ENCODE results near the gene LEMD1. TPM values are rescaled to one million over a fixed set of nuclear protein-coding genes. Genes with fewer than 3 reads are reported as not detected.

LEMD1 gene
- total and polyA plus RNA-seq, 2 donors = not detected

DNA sequence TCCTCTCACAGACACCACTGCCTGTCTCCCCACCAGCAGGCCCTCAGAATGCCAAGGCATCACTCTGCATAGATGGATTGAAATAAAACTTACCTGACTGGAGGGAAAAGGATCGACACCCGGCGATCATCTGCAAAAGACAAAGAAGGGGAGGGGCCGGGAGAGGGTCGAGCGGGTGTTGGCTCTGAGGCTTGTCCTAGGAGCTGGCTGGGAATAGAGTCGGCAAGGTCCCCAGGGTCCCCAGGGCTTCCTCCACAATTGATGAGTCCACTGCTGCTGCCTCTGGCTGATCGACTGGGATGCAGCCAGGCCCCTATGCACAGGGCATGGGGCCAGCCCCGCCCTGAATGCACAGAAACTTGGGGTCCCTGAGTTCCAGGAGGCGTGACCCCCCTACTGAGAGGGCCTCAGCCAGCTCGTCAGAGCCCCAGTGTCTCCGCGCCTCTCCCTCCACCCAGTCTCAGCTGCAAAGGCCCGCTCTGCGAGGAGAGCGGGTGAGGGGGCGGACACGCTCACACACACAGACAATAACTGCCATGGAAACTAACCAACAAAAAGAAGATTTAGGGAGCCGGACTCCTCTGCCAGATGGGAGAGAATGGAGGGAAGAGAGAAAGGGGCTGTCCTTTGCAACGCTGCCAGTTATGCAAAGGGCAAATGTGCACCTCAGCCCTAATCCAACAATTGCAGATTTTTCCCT lies 65.3 kb downstream of the LEMD1 start, which contains the start of gene KLHDC8A:
KLHDC8A (minus strand) TSS at position 483 of the 700 bp plus-strand sequence. CDS start 13,318 bp downstream, outside the sequence.
- Histone ChIP-seq H3K4me3 (ENCODE audit: low read depth, low read length) (no peak within 1 kb of the TSS), H3K27ac (ENCODE audit: low read depth) (no peak within 1 kb of the TSS), H3K4me1 (ENCODE audit: insufficient read depth) (no peaks in the 10 kb centered on the region), H3K36me3 (ENCODE audit: insufficient read depth) (no peaks in the 10 kb centered on the region)
- peak; percentile 85 for DNase-seq (ENCODE audit: extremely low spot score)
- WGBS = 25% methylated on average over 20 of the region's 20 CpGs

DNA sequence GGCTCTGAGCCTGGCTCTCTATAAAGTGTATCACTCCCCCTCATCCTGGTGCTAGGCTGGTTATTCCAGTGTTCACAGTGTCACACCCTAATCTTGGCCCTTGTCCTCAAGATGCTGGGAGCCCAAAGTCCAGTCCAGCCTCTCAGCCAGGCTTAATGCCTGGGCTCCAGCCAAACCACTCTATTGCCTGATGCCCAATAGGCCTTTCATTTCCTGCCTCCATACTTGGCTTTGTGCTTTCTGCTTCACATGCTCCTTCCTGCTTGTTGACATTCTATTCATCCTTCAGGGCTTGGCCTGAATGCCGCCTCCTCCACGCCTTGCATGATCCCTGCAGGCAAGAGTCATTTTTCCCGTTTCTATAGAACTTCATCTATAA lies 66.8 kb downstream of the LEMD1 start:
- no peak overlapping the region for H3K27ac ChIP-seq (ENCODE audit: low read depth)
- no peaks in the 10 kb centered on the region for H3K36me3 ChIP-seq (ENCODE audit: insufficient read depth)
- H3K4me1 ChIP-seq (ENCODE audit: insufficient read depth) = no peaks in the 10 kb centered on the region
- no peak for DNase-seq (ENCODE audit: extremely low spot score)
- 62% methylated on average over 3 of the region's 3 CpGs for WGBS
- no peak overlapping the region for H3K4me3 ChIP-seq (ENCODE audit: low read depth, low read length)

- WGBS = 38% methylated on average over 5 of the region's 5 CpGs
- no peak overlapping the region for H3K4me3 ChIP-seq (ENCODE audit: low read depth, low read length)
- no peaks in the 10 kb centered on the region for H3K36me3 ChIP-seq (ENCODE audit: insufficient read depth)
- H3K4me1 ChIP-seq (ENCODE audit: insufficient read depth) = no peaks in the 10 kb centered on the region
- H3K27ac ChIP-seq (ENCODE audit: low read depth) = no peak overlapping the region
- no peak for DNase-seq (ENCODE audit: extremely low spot score)
Observed at GRCh38 chr1:205354259-205355074, 67.4 kb downstream of the LEMD1 start.

DNA sequence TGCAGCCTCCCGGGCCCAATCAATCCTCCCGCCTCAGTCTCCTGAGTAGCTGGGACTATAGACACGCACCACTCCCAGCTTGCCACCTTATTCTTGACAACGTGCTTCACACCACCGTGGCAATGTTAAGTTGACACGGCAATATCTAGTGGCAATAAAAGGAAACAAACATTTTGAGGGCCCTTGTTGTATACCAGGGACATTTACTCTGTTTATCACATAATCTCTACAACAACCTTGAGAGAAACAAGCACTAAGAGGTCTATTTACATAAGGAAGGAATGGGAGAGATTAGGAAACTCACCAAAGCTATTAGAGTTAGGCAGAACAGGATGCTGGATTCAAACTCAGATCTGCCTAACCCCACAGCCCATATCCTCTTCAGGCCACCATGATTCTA lies 68.2 kb downstream of the LEMD1 start:
- Histone ChIP-seq H3K4me3 (ENCODE audit: low read depth, low read length) (no peak overlapping the region), H3K36me3 (ENCODE audit: insufficient read depth) (no peaks in the 10 kb centered on the region), H3K27ac (ENCODE audit: low read depth) (no peak overlapping the region), H3K4me1 (ENCODE audit: insufficient read depth) (no peaks in the 10 kb centered on the region)
- no peak for DNase-seq (ENCODE audit: extremely low spot score)
- 80% methylated on average over 6 of the region's 6 CpGs for WGBS

DNA sequence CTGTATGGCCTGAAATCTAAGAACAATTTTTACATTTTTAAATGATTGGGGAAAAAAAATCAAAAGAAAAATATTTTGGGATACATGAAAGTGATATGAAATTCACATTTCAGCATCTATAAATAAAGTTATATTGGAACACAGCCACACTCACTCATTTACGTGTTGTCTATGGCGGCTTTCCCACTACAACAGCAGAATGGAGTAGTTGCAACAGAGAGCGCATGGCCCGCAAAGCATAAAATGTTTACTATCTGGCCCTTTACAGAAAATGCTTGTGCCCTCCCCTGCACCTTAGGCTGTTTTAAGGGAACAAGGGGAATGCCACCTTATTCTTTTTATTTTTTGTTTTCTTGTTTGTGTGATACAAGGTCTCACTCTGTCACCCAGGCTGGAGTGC lies 68.7 kb downstream of the LEMD1 start:
- 89% methylated on average over 4 of the region's 4 CpGs for WGBS
- no peak overlapping the region for H3K27ac ChIP-seq (ENCODE audit: low read depth)
- H3K36me3 ChIP-seq (ENCODE audit: insufficient read depth) = no peaks in the 10 kb centered on the region
- no peak overlapping the region for H3K4me3 ChIP-seq (ENCODE audit: low read depth, low read length)
- H3K4me1 ChIP-seq (ENCODE audit: insufficient read depth) = no peaks in the 10 kb centered on the region
- no peak for DNase-seq (ENCODE audit: extremely low spot score)

DNA sequence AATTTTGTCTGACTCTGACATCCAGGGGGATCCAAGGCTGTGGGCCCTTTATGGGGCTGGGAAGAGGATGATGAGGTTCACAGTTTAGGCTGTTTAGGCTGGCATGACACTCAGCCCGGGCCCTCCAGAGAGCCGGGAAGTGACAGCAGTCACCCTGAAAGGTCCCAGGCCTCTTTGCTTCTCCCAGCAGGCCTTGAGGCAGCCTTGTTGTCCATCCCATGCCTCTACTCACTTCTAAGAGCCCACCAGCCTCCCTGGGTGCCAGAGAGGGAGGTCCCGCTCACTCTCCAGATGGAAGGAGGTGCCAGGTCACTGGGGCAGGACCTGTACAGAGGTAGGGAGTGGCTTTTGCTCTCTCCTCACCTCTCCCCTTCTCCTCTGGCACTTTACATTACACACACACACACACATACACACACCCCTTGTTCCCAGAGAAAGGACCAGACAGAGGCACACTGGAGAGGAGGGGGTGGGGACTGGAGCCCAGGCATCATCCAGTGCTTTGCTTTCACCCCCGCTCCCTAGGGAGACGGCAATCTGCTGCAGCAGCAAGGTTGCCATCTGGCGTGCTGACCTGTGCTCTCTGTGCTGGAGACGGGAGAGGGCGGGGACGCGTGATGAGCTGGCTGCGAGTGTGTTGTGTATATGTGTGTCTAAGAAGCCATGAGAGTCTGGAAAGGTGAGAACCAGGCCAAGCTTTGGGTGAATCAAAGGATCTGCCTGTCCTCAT lies 69.7 kb downstream of the LEMD1 start:
- DNase-seq (ENCODE audit: extremely low spot score) = no peak
- WGBS = 80% methylated on average over 11 of the region's 11 CpGs
- Histone ChIP-seq H3K36me3 (ENCODE audit: insufficient read depth) (no peaks in the 10 kb centered on the region), H3K4me3 (ENCODE audit: low read depth, low read length) (no peak overlapping the region), H3K4me1 (ENCODE audit: insufficient read depth) (no peaks in the 10 kb centered on the region), H3K27ac (ENCODE audit: low read depth) (no peak overlapping the region)

DNA sequence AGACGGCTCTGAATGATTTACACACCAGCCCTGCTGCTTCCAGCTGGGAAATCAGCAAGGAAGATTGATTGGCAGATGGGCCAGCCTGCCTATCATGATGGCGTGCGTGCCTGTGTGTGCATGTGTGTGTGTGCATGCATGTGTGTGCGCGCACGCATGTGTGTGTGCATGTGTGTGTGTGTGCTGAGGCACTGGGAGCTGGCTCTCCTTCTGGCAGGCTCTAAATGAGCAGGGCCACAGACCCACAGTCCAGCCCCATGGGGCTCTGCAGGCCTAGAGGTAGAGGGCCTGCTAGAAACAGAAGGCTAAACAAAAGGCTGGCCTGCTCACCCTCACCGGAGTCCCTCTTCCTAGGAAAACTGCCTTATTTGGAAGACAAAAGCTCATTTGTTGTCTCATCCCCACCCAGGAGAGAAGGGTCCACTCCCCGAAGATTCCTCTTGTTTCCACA lies 71.1 kb downstream of the LEMD1 start:
- Histone ChIP-seq H3K4me1 (ENCODE audit: insufficient read depth) (no peaks in the 10 kb centered on the region), H3K4me3 (ENCODE audit: low read depth, low read length) (no peak overlapping the region), H3K36me3 (ENCODE audit: insufficient read depth) (no peaks in the 10 kb centered on the region), H3K27ac (ENCODE audit: low read depth) (no peak overlapping the region)
- no peak for DNase-seq (ENCODE audit: extremely low spot score)
- 85% methylated on average over 8 of the region's 8 CpGs for WGBS

DNA sequence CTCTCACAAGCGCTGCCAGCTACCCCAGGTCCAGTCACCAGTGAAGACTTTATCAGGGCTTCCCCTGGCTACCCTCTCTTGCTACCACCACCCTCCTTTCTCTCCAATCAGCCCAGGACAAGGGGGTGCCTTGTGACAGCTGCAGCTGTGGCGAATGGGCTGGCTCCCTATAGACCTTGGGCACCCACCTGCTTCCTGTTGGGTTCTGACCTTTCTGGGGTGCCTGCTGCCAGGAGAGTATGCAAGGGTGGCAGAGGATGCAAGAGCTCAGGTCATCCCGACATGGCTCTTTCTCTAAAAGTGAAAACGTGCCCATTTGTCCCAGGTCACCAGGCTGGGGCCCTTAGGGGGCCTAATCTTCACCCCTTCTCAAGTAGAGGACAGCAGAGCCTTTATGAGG lies 71.7 kb downstream of the LEMD1 start:
- no peak for DNase-seq (ENCODE audit: extremely low spot score)
- H3K27ac ChIP-seq (ENCODE audit: low read depth) = no peak overlapping the region
- H3K4me1 ChIP-seq (ENCODE audit: insufficient read depth) = no peaks in the 10 kb centered on the region
- 79% methylated on average over 4 of the region's 4 CpGs for WGBS
- H3K4me3 ChIP-seq (ENCODE audit: low read depth, low read length) = no peak overlapping the region
- H3K36me3 ChIP-seq (ENCODE audit: insufficient read depth) = no peaks in the 10 kb centered on the region

DNA sequence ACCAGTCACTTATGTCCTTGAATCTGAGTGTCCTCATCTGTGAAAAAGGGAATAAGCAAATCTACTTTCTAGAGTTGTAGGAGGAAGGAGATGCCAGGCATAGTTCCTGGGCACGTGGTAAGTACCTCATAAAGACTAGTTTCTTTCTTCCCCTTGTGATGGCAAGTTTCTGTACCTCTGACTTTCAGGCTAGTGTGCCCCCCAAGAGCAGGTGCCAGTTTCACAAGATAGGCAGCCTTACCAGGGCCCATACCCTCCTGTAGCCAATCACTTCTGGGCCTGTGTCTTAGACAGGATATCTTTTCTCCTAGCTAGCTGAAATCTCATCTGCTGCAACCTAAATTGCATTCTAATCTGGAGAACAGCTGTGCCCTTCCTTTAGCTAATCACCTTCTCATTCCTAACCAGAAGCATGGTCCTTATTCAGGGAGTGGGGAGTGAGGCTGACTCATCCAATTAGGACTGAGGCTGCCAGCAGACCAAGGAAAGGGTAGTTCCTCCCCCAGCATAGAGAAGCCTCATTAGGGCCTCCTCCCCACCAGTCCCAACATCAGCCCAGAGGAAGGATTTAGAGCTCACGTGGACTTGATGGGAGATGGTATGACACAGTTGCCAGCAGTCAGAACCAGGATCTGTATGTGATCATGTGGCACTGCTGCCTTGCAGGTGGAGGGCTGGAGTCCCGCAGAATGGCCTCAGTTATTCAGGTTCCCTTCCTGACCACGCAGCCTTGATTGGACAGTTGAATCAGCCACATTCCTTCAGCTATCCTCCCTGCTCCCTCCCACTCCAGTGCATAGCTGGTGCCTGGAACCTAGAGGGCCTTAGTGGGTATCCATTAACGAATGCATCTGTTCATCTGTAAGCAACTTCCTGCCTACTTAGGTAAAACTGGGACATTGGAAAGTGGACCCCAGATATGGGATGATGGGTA lies 73.0 kb downstream of the LEMD1 start:
- Histone ChIP-seq H3K4me1 (ENCODE audit: insufficient read depth) (no peaks in the 10 kb centered on the region), H3K36me3 (ENCODE audit: insufficient read depth) (no peaks in the 10 kb centered on the region), H3K27ac (ENCODE audit: low read depth) (no peak overlapping the region), H3K4me3 (ENCODE audit: low read depth, low read length) (no peak overlapping the region)
- 75% methylated on average over 5 of the region's 5 CpGs for WGBS
- DNase-seq (ENCODE audit: extremely low spot score) = no peak

GRCh38 chr1:205346956-205347574 lies 74.8 kb downstream of the LEMD1 start:
- DNase-seq (ENCODE audit: extremely low spot score) = no peak
- Histone ChIP-seq H3K27ac (ENCODE audit: low read depth) (no peak overlapping the region), H3K4me3 (ENCODE audit: low read depth, low read length) (no peak overlapping the region), H3K4me1 (ENCODE audit: insufficient read depth) (peaks cover 4% of the 10 kb centered on the region), H3K36me3 (ENCODE audit: insufficient read depth) (no peaks in the 10 kb centered on the region)
- WGBS = 85% methylated on average over 10 of the region's 10 CpGs

DNA sequence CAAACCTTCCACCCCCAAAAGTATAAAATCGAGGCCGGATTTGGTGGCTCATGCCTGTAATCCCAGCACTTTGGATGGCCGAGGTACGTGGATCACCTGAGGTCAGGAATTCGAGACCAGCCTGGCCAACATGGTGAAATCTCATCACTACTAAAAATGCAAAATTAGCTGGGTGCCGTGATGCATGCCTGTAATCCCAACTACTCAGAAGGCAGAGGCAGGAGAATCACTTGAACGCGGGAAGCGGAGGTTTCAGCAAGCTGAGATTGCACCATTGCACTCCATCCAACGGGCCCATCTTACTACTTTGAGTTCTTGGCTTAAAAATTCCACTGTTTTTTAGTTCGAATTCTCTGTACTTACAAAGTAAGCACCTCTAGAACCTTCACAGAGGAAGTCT lies 76.1 kb downstream of the LEMD1 start:
- no peaks in the 10 kb centered on the region for H3K36me3 ChIP-seq (ENCODE audit: insufficient read depth)
- H3K4me1 ChIP-seq (ENCODE audit: insufficient read depth) = peaks cover 4% of the 10 kb centered on the region
- no peak overlapping the region for H3K27ac ChIP-seq (ENCODE audit: low read depth)
- 90% methylated on average over 11 of the region's 11 CpGs for WGBS
- no peak overlapping the region for H3K4me3 ChIP-seq (ENCODE audit: low read depth, low read length)
- DNase-seq (ENCODE audit: extremely low spot score) = no peak

DNA sequence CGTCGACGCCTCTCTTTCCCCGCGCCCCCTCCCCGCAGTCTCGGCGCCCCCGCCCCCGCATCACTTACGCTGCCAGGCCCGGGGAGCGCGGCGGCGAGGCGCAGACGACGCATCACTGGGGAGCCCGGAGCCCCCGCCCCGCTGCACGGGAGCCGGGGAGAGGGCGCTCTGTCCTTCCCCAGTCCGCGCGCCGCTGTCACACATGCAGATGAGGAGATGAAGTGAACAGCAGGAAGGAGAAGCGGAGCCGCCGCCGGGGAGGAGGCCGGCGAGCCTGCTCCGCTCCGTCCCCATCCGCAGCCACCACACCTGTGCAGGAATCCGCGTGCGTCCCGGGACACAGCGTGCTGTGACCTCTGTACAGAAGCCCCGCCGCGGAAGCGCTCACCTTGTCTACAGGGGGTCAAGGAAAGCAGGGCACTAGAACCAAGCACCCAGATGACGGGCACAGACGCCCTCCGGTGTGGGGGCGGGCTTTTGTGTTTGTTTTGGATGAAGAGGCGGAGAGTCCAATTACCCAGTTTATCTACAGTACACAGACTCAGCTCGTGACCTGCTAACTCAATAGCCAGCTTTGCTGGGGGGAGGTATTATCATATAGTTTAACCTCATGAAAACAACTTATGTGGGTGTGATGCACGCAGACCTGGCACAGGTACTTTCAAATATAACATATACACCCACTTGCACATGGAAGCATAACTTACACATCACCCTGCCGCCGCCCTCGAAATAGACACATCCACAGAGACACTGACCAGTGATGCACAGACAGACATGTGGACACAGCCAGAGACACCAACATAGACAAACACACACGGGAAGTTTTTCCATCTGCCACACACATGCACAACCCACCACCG lies 77.6 kb downstream of the LEMD1 start:
- H3K36me3 ChIP-seq (ENCODE audit: insufficient read depth) = no peaks in the 10 kb centered on the region
- no peak for DNase-seq (ENCODE audit: extremely low spot score)
- no peak overlapping the region for H3K27ac ChIP-seq (ENCODE audit: low read depth)
- 10% methylated on average over 59 of the region's 59 CpGs for WGBS
- peaks cover 4% of the 10 kb centered on the region for H3K4me1 ChIP-seq (ENCODE audit: insufficient read depth)
- peak overlapping the region; percentile 36 for H3K4me3 ChIP-seq (ENCODE audit: low read depth, low read length)

Measured in urinary bladder (tissue), 4 donors.